Stomach (tissue), 9 donors: Measurements from ENCODE around the gene CTNNA3. TPM values are rescaled to one million over a fixed set of nuclear protein-coding genes. Genes with fewer than 3 reads are reported as not detected.

ENCODE experiments used
- DNase-seq, 2 donors: peaks; one replicate each; pipeline versions ENCODE4 v3.0.0 to v3.0.0-alpha.2; 2013 to 2019
- H3K27ac ChIP-seq, 5 donors: fragments of 200-600 bp in 4 of 5; sonication (generic) in 4 of 5; one replicate each; pipeline ENCODE4 v1.5.1; 2013 to 2019; ENCODE audit warnings: mild to moderate bottlenecking in 1 of 5, moderate library complexity in 1 of 5
- H3K27me3 ChIP-seq, 3 donors: fragments of 200-600 bp; sonication (generic); one replicate each; pipeline ENCODE4 v1.5.1; 2017 to 2019; ENCODE audit warnings: mixed run types in 1 of 3
- H3K36me3 ChIP-seq, 4 donors: fragments of 200-600 bp; sonication (generic); 1 replicate in 3 of 4; 2 replicates in 1 of 4; pipeline ENCODE4 v1.5.1; 2016 to 2019
- H3K4me1 ChIP-seq, 4 donors: fragments of 200-600 bp; sonication (generic); one replicate each; pipeline ENCODE4 v1.5.1; 2016 to 2019
- H3K4me3 ChIP-seq, 4 donors: fragments of 200-600 bp; sonication (generic) in 3 of 4; one replicate each; pipeline ENCODE4 v1.5.1; 2016 to 2019; ENCODE audit warnings: mild to moderate bottlenecking in 1 of 4
- H3K9me3 ChIP-seq, 4 donors: fragments of 200-600 bp; sonication (generic); one replicate each; pipeline ENCODE4 v1.5.1; 2016 to 2019
- EP300 ChIP-seq: sonication (generic); formaldehyde crosslinking; IDR thresholded peaks from one replicate; pipeline ENCODE4 v1.6.1; 2017; ENCODE audit warnings: antibody characterized with exemption
- POLR2A ChIP-seq, 4 donors: fragments of 450-650 bp; IDR thresholded peaks; one replicate each; pipeline ENCODE4 v1.6.1; 2016; ENCODE audit warnings: antibody characterized with exemption in 4 of 4, control low read depth in 2 of 4, mild to moderate bottlenecking in 1 of 4, moderate library complexity in 1 of 4
- POLR2AphosphoS5 ChIP-seq, 3 donors: sonication (generic); formaldehyde crosslinking; IDR thresholded peaks; one replicate each; pipeline ENCODE4 v1.6.1; 2016; ENCODE audit warnings: antibody characterized with exemption in 3 of 3
- WGBS, 5 donors: extraction: QIAGEN DNeasy Blood & Tissue Kit in 3 of 5; methylation state at CpG; one replicate each; pipeline versions ENCODE4 v1.1.5 to v1.1.7; 2013 to 2018; 5-methylcytosine and 5-hydroxymethylcytosine counted together
- intact Hi-C: fragments of 100-400 bp; cut with DNase I; formaldehyde crosslinking; loops from one replicate; pipeline ENCODE4 v1.15.1; 2023; ENCODE audit warnings: low total_unique reads
- polyA plus RNA-seq, 3 donors: library from polyadenylated mRNA; stranded (reverse); fragments of 200-250 nt; gene quantifications; one replicate each; pipeline ENCODE4 v1.2.3, GENCODE V29; 2013
- total RNA-seq, 5 donors: library from RNA; depleted of rRNA; stranded (reverse); fragments of >200 nt; gene quantifications; one replicate each; pipeline versions ENCODE4 v1.1.0 to v1.2.3, GENCODE V29; 2014 to 2016
- TF ChIP-seq, protein P1 (sequence below), 7 experiments: fragments of 450-650 bp in 4 of 7; fragments of 200-600 bp in 3 of 7; sonication (generic) in 3 of 7; IDR thresholded peaks; one replicate each; pipeline ENCODE4 v1.5.1; 2016 to 2019; ENCODE audit warnings: antibody characterized with exemption in 7 of 7, control low read depth in 2 of 7, mild to moderate bottlenecking in 1 of 7
- donor health status: healthy with polysubstance abuse.
- donor health status: Bipolar disorder and iron deficiency.
- donor health status: healthy.

CTNNA3 gene
- total and polyA plus RNA-seq, 8 donors, result 0.14 to 46.1 (median 12.9) TPM; not detected in 2

DNA sequence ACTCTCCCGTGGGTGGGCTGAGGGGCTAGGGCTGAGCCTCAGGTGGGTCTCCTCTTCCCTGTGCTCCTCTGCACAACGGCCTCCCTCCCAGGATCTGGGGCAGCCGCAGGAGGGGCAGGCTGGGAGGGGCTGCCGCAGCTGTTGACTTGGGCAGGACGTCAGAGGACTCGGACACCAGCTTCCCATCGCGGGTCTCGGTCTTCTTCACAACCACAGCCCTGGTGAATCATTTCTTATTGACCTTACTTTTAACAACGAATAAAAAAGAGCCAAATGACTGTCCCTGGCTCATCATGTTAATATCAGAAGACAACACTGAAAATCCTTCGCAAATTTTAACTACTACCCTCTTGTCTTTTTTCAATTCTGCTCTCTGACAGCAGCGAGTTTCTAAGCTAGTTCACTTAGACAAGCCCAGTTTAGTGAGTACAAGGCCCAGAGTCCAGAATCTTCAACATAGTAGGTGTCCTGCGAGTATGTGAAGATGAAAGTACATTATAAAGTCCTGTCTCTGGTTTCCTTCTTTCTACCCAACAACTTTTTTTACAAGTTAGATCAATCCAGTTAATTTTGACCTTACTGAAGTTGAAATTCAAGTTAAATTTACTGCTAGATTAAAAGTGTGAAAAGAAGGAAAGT lies 32.4 kb downstream of the CTNNA3 start:
- Histone ChIP-seq H3K9me3 (no peaks in the 10 kb centered on the region), H3K36me3 (no peaks in the 10 kb centered on the region), H3K27ac (no peak overlapping the region), H3K4me1 (no peaks in the 10 kb centered on the region), H3K4me3 (no peak overlapping the region), H3K27me3 (no peaks in the 10 kb centered on the region)
- no peak for TF ChIP-seq POLR2AphosphoS5 (IDR thresholded peaks at IDR 0.05)
- intact Hi-C loops, result no loop called here
- 53 to 72% (median 64%) methylated on average over 13 of the region's 13 CpGs for WGBS, 5 donors
- no peak for DNase-seq

GRCh38 chr10:67662415-67662814 lies 33.6 kb downstream of the CTNNA3 start:
- Histone ChIP-seq H3K36me3 (no peaks in the 10 kb centered on the region), H3K27me3 (no peaks in the 10 kb centered on the region), H3K4me3 (no peak overlapping the region), H3K9me3 (no peaks in the 10 kb centered on the region), H3K27ac (no peak overlapping the region), H3K4me1 (no peaks in the 10 kb centered on the region)
- no peak for DNase-seq
- WGBS, 5 donors, result 84 to 94% (median 91%) methylated on average over 3 of the region's 3 CpGs
- intact Hi-C loops, result no loop called here
- TF ChIP-seq POLR2A (IDR thresholded peaks at IDR 0.05) (no peak), EP300 (no peak), POLR2AphosphoS5 (IDR thresholded peaks at IDR 0.05) (no peak)
- TF ChIP-seq, protein P1, sequence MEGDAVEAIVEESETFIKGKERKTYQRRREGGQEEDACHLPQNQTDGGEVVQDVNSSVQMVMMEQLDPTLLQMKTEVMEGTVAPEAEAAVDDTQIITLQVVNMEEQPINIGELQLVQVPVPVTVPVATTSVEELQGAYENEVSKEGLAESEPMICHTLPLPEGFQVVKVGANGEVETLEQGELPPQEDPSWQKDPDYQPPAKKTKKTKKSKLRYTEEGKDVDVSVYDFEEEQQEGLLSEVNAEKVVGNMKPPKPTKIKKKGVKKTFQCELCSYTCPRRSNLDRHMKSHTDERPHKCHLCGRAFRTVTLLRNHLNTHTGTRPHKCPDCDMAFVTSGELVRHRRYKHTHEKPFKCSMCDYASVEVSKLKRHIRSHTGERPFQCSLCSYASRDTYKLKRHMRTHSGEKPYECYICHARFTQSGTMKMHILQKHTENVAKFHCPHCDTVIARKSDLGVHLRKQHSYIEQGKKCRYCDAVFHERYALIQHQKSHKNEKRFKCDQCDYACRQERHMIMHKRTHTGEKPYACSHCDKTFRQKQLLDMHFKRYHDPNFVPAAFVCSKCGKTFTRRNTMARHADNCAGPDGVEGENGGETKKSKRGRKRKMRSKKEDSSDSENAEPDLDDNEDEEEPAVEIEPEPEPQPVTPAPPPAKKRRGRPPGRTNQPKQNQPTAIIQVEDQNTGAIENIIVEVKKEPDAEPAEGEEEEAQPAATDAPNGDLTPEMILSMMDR (IDR thresholded peaks at IDR 0.05), result no peak

DNA sequence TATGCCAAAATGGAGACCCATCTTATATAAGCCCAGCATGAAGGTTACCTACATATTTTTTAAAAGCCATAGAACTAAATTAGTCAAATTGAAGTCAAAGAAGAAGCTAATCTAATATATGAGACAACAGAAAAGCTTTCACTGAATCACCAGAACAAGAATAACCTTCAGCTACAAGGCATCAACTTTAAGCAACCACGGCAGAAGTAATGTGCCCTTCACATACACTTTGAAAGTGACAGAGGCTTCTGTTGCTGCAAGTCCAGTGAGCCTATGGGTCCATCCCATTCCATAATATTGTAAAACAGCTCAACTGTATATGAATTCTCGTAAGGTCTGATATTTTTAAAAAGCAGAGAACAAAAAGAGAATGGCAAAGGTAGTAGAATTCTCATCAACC lies 36.5 kb downstream of the CTNNA3 start:
- no peaks in the 10 kb centered on the region for H3K36me3 ChIP-seq
- intact Hi-C loops, result no loop called here
- no peaks in the 10 kb centered on the region for H3K4me1 ChIP-seq
- no peaks in the 10 kb centered on the region for H3K27me3 ChIP-seq
- WGBS, 5 donors, result 65 to 85% (median 75%) methylated on average over 2 of the region's 2 CpGs
- H3K4me3 ChIP-seq, result no peak overlapping the region
- TF ChIP-seq, protein P1 (IDR thresholded peaks at IDR 0.05), result no peak
- TF ChIP-seq POLR2AphosphoS5 (IDR thresholded peaks at IDR 0.05), result no peak
- no peak for TF ChIP-seq POLR2A (IDR thresholded peaks at IDR 0.05)
- no peak for TF ChIP-seq EP300
- no peaks in the 10 kb centered on the region for H3K9me3 ChIP-seq
- DNase-seq, result no peak
- H3K27ac ChIP-seq, result no peak overlapping the region

GRCh38 chr10:67657775-67658174 lies 38.2 kb downstream of the CTNNA3 start:
- Histone ChIP-seq H3K9me3 (no peaks in the 10 kb centered on the region), H3K27me3 (no peaks in the 10 kb centered on the region), H3K36me3 (no peaks in the 10 kb centered on the region), H3K4me1 (no peaks in the 10 kb centered on the region), H3K4me3 (no peak overlapping the region), H3K27ac (no peak overlapping the region)
- TF ChIP-seq POLR2A (IDR thresholded peaks at IDR 0.05) (no peak), EP300 (no peak), POLR2AphosphoS5 (IDR thresholded peaks at IDR 0.05) (no peak)
- TF ChIP-seq, protein P1 (IDR thresholded peaks at IDR 0.05), result no peak
- WGBS, 5 donors, result 67 to 82% (median 74%) methylated on average over 4 of the region's 4 CpGs
- intact Hi-C loops, result no loop called here
- no peak for DNase-seq

DNA sequence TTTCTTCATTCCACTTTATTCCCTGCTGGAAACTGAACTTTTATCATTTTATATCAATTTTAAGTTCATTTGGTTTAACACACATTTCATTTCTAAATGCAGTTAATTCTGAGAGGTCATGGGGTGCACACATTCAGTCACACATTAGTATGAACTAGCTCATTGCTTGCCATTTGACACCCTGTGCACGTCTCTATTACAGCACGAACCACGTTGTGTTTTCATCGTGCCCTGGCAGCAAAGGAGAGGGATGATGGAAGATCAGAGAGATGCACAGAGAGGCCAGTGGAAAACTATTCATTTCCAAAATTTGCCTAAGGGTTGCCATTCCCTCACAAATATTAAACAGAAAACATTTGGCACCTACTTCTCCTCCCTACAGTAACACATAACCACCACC lies 45.4 kb downstream of the CTNNA3 start:
- Histone ChIP-seq H3K9me3 (no peaks in the 10 kb centered on the region), H3K27me3 (no peaks in the 10 kb centered on the region), H3K36me3 (no peaks in the 10 kb centered on the region), H3K27ac (no peak overlapping the region), H3K4me1 (no peaks in the 10 kb centered on the region), H3K4me3 (no peak overlapping the region)
- TF ChIP-seq POLR2A (IDR thresholded peaks at IDR 0.05) (no peak), POLR2AphosphoS5 (IDR thresholded peaks at IDR 0.05) (no peak), EP300 (no peak)
- TF ChIP-seq, protein P1 (IDR thresholded peaks at IDR 0.05), result no peak
- no peak for DNase-seq
- WGBS, 5 donors, result 69 to 89% (median 80%) methylated on average over 4 of the region's 4 CpGs
- intact Hi-C loops, result no loop called here
